ENCODE data around the gene ETS2. TPM values are rescaled to one million over a fixed set of nuclear protein-coding genes. Genes with fewer than 3 reads are reported as not detected.

Gene ETS2
- total and polyA plus RNA-seq, 2 experiments from 2014 or later, result 19.5 to 36.8 TPM

DNA sequence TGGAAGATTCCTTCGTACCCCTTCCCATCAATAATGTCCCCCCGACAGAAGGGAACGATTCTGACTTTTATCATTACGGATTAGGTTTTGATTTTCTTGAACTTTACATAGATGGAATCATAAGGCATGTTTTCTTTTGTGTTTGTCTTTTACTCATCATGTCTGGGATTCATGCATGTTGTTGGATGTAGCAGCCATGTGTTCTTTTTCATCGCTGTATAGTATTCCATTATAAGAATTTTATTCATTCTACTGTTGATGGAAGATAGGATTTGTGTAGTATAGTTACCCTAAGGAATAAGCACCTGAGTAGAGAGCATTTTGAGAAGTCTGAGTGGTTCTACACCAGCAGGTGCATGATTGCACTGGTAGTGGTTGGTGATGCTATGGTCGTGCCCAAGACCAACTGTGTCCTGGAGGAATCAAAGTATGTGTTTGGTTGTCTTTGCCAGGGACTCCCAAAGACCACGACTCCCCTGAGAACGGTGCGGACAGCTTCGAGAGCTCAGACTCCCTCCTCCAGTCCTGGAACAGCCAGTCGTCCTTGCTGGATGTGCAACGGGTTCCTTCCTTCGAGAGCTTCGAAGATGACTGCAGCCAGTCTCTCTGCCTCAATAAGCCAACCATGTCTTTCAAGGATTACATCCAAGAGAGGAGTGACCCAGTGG, 13.5 kb downstream of the ETS2 start:
- DNase-seq (ENCODE audit: low spot score), result no peak
- Mint-ChIP-seq H3K4me1 (peaks cover 7% of the 10 kb centered on the region), H3K27me3 (ENCODE audit: insufficient read depth, low read depth, poor library complexity) (no peaks in the 10 kb centered on the region), H3K36me3 (ENCODE audit: low read depth) (peaks cover 97% of the 10 kb centered on the region), H3K4me3 (no peak overlapping the region), H3K9me3 (no peaks in the 10 kb centered on the region), H3K27ac (no peak overlapping the region)
- TF ChIP-seq EZH2phosphoT487 (IDR thresholded peaks at IDR 0.05; ENCODE audit: unreplicated experiment) (no peak), CREB1 (CRISPR knock-in tag; IDR thresholded peaks at IDR 0.05; ENCODE audit: low read depth) (no peak), ETS1 (IDR thresholded peaks at IDR 0.05) (no peak), EZH2 (IDR thresholded peaks at IDR 0.05; ENCODE audit: low read depth, unreplicated experiment) (no peak), ZNF331 (CRISPR knock-in tag; IDR thresholded peaks at IDR 0.05; ENCODE audit: low read depth) (no peak), POLR2AphosphoS5 (IDR thresholded peaks at IDR 0.05; ENCODE audit: low read depth) (no peak), ZNF114 (CRISPR knock-in tag; IDR thresholded peaks at IDR 0.05) (no peak), JUNB (IDR thresholded peaks at IDR 0.05; ENCODE audit: unreplicated experiment) (no peak), NANOG (IDR thresholded peaks at IDR 0.05; ENCODE audit: borderline replicate concordance) (no peak), STAT1 (IDR thresholded peaks at IDR 0.05; ENCODE audit: unreplicated experiment) (no peak)
- TF ChIP-seq, protein P1, sequence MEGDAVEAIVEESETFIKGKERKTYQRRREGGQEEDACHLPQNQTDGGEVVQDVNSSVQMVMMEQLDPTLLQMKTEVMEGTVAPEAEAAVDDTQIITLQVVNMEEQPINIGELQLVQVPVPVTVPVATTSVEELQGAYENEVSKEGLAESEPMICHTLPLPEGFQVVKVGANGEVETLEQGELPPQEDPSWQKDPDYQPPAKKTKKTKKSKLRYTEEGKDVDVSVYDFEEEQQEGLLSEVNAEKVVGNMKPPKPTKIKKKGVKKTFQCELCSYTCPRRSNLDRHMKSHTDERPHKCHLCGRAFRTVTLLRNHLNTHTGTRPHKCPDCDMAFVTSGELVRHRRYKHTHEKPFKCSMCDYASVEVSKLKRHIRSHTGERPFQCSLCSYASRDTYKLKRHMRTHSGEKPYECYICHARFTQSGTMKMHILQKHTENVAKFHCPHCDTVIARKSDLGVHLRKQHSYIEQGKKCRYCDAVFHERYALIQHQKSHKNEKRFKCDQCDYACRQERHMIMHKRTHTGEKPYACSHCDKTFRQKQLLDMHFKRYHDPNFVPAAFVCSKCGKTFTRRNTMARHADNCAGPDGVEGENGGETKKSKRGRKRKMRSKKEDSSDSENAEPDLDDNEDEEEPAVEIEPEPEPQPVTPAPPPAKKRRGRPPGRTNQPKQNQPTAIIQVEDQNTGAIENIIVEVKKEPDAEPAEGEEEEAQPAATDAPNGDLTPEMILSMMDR (conservative IDR thresholded peaks at IDR 0.05; ENCODE audit: low read depth in 2 of 2), result no peak
- TF ChIP-seq, protein P2, sequence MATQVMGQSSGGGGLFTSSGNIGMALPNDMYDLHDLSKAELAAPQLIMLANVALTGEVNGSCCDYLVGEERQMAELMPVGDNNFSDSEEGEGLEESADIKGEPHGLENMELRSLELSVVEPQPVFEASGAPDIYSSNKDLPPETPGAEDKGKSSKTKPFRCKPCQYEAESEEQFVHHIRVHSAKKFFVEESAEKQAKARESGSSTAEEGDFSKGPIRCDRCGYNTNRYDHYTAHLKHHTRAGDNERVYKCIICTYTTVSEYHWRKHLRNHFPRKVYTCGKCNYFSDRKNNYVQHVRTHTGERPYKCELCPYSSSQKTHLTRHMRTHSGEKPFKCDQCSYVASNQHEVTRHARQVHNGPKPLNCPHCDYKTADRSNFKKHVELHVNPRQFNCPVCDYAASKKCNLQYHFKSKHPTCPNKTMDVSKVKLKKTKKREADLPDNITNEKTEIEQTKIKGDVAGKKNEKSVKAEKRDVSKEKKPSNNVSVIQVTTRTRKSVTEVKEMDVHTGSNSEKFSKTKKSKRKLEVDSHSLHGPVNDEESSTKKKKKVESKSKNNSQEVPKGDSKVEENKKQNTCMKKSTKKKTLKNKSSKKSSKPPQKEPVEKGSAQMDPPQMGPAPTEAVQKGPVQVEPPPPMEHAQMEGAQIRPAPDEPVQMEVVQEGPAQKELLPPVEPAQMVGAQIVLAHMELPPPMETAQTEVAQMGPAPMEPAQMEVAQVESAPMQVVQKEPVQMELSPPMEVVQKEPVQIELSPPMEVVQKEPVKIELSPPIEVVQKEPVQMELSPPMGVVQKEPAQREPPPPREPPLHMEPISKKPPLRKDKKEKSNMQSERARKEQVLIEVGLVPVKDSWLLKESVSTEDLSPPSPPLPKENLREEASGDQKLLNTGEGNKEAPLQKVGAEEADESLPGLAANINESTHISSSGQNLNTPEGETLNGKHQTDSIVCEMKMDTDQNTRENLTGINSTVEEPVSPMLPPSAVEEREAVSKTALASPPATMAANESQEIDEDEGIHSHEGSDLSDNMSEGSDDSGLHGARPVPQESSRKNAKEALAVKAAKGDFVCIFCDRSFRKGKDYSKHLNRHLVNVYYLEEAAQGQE (IDR thresholded peaks at IDR 0.05; ENCODE audit: unreplicated experiment), result no peak
- TF ChIP-seq, protein P3, sequence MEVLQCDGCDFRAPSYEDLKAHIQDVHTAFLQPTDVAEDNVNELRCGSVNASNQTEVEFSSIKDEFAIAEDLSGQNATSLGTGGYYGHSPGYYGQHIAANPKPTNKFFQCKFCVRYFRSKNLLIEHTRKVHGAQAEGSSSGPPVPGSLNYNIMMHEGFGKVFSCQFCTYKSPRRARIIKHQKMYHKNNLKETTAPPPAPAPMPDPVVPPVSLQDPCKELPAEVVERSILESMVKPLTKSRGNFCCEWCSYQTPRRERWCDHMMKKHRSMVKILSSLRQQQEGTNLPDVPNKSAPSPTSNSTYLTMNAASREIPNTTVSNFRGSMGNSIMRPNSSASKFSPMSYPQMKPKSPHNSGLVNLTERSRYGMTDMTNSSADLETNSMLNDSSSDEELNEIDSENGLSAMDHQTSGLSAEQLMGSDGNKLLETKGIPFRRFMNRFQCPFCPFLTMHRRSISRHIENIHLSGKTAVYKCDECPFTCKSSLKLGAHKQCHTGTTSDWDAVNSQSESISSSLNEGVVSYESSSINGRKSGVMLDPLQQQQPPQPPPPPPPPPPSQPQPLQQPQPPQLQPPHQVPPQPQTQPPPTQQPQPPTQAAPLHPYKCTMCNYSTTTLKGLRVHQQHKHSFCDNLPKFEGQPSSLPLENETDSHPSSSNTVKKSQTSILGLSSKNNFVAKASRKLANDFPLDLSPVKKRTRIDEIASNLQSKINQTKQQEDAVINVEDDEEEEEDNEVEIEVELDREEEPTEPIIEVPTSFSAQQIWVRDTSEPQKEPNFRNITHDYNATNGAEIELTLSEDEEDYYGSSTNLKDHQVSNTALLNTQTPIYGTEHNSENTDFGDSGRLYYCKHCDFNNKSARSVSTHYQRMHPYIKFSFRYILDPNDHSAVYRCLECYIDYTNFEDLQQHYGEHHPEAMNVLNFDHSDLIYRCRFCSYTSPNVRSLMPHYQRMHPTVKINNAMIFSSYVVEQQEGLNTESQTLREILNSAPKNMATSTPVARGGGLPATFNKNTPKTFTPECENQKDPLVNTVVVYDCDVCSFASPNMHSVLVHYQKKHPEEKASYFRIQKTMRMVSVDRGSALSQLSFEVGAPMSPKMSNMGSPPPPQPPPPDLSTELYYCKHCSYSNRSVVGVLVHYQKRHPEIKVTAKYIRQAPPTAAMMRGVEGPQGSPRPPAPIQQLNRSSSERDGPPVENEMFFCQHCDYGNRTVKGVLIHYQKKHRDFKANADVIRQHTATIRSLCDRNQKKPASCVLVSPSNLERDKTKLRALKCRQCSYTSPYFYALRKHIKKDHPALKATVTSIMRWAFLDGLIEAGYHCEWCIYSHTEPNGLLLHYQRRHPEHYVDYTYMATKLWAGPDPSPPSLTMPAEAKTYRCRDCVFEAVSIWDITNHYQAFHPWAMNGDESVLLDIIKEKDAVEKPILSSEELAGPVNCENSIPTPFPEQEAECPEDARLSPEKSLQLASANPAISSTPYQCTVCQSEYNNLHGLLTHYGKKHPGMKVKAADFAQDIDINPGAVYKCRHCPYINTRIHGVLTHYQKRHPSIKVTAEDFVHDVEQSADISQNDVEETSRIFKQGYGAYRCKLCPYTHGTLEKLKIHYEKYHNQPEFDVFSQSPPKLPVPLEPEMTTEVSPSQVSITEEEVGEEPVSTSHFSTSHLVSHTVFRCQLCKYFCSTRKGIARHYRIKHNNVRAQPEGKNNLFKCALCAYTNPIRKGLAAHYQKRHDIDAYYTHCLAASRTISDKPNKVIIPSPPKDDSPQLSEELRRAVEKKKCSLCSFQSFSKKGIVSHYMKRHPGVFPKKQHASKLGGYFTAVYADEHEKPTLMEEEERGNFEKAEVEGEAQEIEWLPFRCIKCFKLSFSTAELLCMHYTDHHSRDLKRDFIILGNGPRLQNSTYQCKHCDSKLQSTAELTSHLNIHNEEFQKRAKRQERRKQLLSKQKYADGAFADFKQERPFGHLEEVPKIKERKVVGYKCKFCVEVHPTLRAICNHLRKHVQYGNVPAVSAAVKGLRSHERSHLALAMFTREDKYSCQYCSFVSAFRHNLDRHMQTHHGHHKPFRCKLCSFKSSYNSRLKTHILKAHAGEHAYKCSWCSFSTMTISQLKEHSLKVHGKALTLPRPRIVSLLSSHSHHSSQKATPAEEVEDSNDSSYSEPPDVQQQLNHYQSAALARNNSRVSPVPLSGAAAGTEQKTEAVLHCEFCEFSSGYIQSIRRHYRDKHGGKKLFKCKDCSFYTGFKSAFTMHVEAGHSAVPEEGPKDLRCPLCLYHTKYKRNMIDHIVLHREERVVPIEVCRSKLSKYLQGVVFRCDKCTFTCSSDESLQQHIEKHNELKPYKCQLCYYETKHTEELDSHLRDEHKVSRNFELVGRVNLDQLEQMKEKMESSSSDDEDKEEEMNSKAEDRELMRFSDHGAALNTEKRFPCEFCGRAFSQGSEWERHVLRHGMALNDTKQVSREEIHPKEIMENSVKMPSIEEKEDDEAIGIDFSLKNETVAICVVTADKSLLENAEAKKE (CRISPR knock-in tag; IDR thresholded peaks at IDR 0.05), result no peak
- Histone ChIP-seq H3K27ac (ENCODE audit: low read depth) (no peak overlapping the region), H3K79me2 (replicated peaks; ENCODE audit: insufficient read depth) (peaks cover 15% of the 10 kb centered on the region), H3K4me3 (no peak overlapping the region), H3K36me3 (ENCODE audit: insufficient read depth) (peaks cover 81% of the 10 kb centered on the region), H3K9me2 (ENCODE audit: insufficient read depth) (no peaks in the 10 kb centered on the region), H3K4me2 (no peak overlapping the region), H4K20me1 (replicated peaks; ENCODE audit: insufficient read depth) (peaks cover 8% of the 10 kb centered on the region), H2AFZ (no peak overlapping the region), H3F3A (replicated peaks; ENCODE audit: low read depth) (no peaks in the 10 kb centered on the region), H3K4me1 (ENCODE audit: insufficient read depth) (peaks cover 3% of the 10 kb centered on the region), H3K27me3 (ENCODE audit: insufficient read depth) (no peaks in the 10 kb centered on the region)
- ATAC-seq, result no peak

Measured in GM23338 (cell line).